Testis (tissue), 3 donors: ENCODE results near the gene CLVS2. TPM values are rescaled to one million over a fixed set of nuclear protein-coding genes. Genes with fewer than 3 reads are reported as not detected.

Experiments
- DNase-seq: peaks from one replicate; pipeline ENCODE4 v3.0.0-alpha.2; 2019
- H3K27ac ChIP-seq, 2 donors: fragments of 200-600 bp; sonication (generic); one replicate each; pipeline ENCODE4 v1.5.1; 2019
- H3K27me3 ChIP-seq: fragments of 200-600 bp; sonication (generic); one replicate; pipeline ENCODE4 v1.5.1; 2019
- H3K36me3 ChIP-seq: fragments of 200-600 bp; sonication (generic); one replicate; pipeline ENCODE4 v1.5.1; 2017; ENCODE audit warnings: low read depth; ENCODE audit errors: missing control alignments
- H3K4me1 ChIP-seq: fragments of 200-600 bp; sonication (generic); one replicate; pipeline ENCODE4 v1.5.1; 2019
- H3K4me3 ChIP-seq, 2 donors: fragments of 200-600 bp; sonication (generic); one replicate each; pipeline ENCODE4 v1.5.1; 2017 to 2019
- H3K9me3 ChIP-seq: fragments of 200-600 bp; sonication (generic); one replicate; pipeline ENCODE4 v1.5.1; 2017
- CTCF ChIP-seq, 3 experiments: fragments of 450-650 bp in 2 of 3; fragments of 200-600 bp in 1 of 3; sonication (generic) in 1 of 3; IDR thresholded peaks; one replicate each; pipeline ENCODE4 v1.5.1; 2016 to 2019; ENCODE audit warnings: antibody characterized with exemption in 3 of 3, mild to moderate bottlenecking in 2 of 3, moderate library complexity in 1 of 3
- POLR2A ChIP-seq: fragments of 450-650 bp; IDR thresholded peaks from one replicate; pipeline ENCODE4 v1.6.1; 2017; ENCODE audit warnings: antibody characterized with exemption, mild to moderate bottlenecking, moderate library complexity
- WGBS, 2 donors: methylation state at CpG; one replicate each; pipeline ENCODE4 v1.1.5; 2018; 5-methylcytosine and 5-hydroxymethylcytosine counted together
- intact Hi-C: fragments of 100-400 bp; cut with DNase I; formaldehyde crosslinking; loops from one replicate; pipeline ENCODE4 v1.15.1; 2023; ENCODE audit warnings: low total_unique reads
- polyA plus RNA-seq: library from polyadenylated mRNA; stranded (reverse); fragments of 350-450 nt; fragmentation: Illumina TruSeq; extraction: RNeasy Lipid Tissue Mini Kit (QIAGEN cat#74804); gene quantifications from one replicate; pipeline ENCODE4 v1.2.3, GENCODE V29; 2014; ENCODE audit warnings: low read depth, low replicate concordance; ENCODE audit not compliant: insufficient read depth
- total RNA-seq, 2 donors: library from RNA; depleted of rRNA; stranded (reverse); fragments of >200 nt; gene quantifications; one replicate each; pipeline ENCODE4 v1.2.3, GENCODE V29; 2016

CLVS2 gene
- total and polyA plus RNA-seq, 3 donors from 2014 or later, result 0.16 to 0.24 (median 0.19) TPM

GRCh38 chr6:123085403-123085802, 89.4 kb downstream of the CLVS2 start:
- H3K27me3 ChIP-seq, result no peaks in the 10 kb centered on the region
- H3K4me3 ChIP-seq, result no peak overlapping the region
- H3K9me3 ChIP-seq, result no peaks in the 10 kb centered on the region
- WGBS, 2 donors, result 67% methylated on average over 5 of the region's 5 CpGs
- DNase-seq, result no peak
- intact Hi-C loops, result no loop called here
- no peaks in the 10 kb centered on the region for H3K36me3 ChIP-seq
- H3K27ac ChIP-seq, result no peak overlapping the region
- no peaks in the 10 kb centered on the region for H3K4me1 ChIP-seq
- no peak for TF ChIP-seq POLR2A
- TF ChIP-seq CTCF (IDR thresholded peaks at IDR 0.05), result no peak

- intact Hi-C loops, result no loop called here
- no peaks in the 10 kb centered on the region for H3K4me1 ChIP-seq
- no peak overlapping the region for H3K4me3 ChIP-seq
- H3K27ac ChIP-seq, result no peak overlapping the region
- no peaks in the 10 kb centered on the region for H3K27me3 ChIP-seq
- H3K9me3 ChIP-seq, result no peaks in the 10 kb centered on the region
- no peaks in the 10 kb centered on the region for H3K36me3 ChIP-seq
- TF ChIP-seq POLR2A, result no peak
- TF ChIP-seq CTCF (IDR thresholded peaks at IDR 0.05), result no peak
- 67 to 92% methylated on average over 1 of the region's 1 CpG for WGBS, 2 donors
- no peak for DNase-seq
Observed at GRCh38 chr6:123089226-123089625, 93.2 kb downstream of the CLVS2 start.

GRCh38 chr6:123091091-123091895, 95.3 kb downstream of the CLVS2 start:
- intact Hi-C loops, result no loop called here
- no peaks in the 10 kb centered on the region for H3K9me3 ChIP-seq
- H3K4me1 ChIP-seq, result no peaks in the 10 kb centered on the region
- TF ChIP-seq POLR2A (no peak), CTCF (IDR thresholded peaks at IDR 0.05) (no peak)
- no peak overlapping the region for H3K27ac ChIP-seq
- H3K27me3 ChIP-seq, result no peaks in the 10 kb centered on the region
- 64 to 89% methylated on average over 2 of the region's 2 CpGs for WGBS, 2 donors
- no peaks in the 10 kb centered on the region for H3K36me3 ChIP-seq
- DNase-seq, result no peak
- no peak overlapping the region for H3K4me3 ChIP-seq

GRCh38 chr6:123091896-123092271, 95.8 kb downstream of the CLVS2 start:
- Histone ChIP-seq H3K27ac (no peak overlapping the region), H3K36me3 (no peaks in the 10 kb centered on the region)

More at GRCh38 chr6:123091896-123092271, 95.8 kb downstream of the CLVS2 start:
- no peak for TF ChIP-seq CTCF (IDR thresholded peaks at IDR 0.05)
- TF ChIP-seq POLR2A, result no peak
- no peaks in the 10 kb centered on the region for H3K27me3 ChIP-seq
- no peaks in the 10 kb centered on the region for H3K9me3 ChIP-seq
- no peaks in the 10 kb centered on the region for H3K4me1 ChIP-seq
- DNase-seq, result no peak
- intact Hi-C loops, result no loop called here
- H3K4me3 ChIP-seq, result no peak overlapping the region
